ENCODE measurements around the gene PDE3A.

PDE3A gene

GRCh38 chr12:20463913-20464524 is 95.7 kb downstream of the PDE3A start:
- DNase-seq, result no peak

GRCh38 chr12:20469300-20469699 is 101.0 kb downstream of the PDE3A start:
- DNase-seq, result no peak

DNA sequence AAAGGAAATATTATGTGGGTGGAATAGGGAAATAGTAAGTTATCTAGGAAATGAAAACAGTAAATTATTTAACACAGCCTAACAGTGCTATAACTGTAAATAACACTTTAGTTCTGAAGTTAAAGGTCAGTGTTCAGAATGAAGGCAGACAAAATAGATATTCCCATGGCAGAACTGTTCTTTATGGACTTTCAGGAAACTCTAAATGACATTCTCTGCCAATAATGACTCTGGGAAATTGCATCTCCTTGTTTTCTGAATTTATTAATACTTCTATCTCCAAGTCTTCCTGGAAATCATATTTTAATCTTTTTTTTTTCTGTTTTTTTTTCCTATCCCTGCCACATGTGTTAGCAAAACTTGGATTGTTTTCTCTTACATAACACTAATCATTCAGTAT is 101.4 kb downstream of the PDE3A start:
- DNase-seq, result no peak

GRCh38 chr12:20472102-20472782 is 103.9 kb downstream of the PDE3A start:
- DNase-seq, result no peak

GRCh38 chr12:20473133-20473532 is 104.8 kb downstream of the PDE3A start:
- no peak for DNase-seq

- DNase-seq, result no peak
These were observed 105.7 kb downstream of the PDE3A start for GRCh38 chr12:20474016-20474415.

GRCh38 chr12:20474443-20474842 is 106.1 kb downstream of the PDE3A start:
- DNase-seq, result no peak

- no peak for DNase-seq
These were observed 107.2 kb downstream of the PDE3A start for GRCh38 chr12:20475542-20475941.

DNA sequence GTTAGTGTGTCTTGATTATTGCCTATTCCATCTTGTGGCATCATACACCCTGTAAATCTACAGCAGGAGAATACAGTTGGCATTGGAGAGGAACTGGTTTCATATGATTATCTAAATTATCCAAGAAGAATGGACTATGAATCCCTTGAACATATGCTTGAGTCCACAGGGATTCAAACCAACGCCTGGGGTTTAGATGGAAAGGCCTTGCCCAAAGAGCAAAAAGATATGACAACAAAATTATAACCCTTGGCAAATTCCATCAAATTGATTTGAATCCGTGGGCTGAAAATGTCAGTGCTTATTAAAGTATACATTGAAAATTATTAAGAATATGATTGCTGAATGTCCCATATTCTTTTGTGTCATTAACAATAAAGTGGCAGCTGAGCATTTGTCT is 108.2 kb downstream of the PDE3A start:
- DNase-seq, result no peak

GRCh38 chr12:20477255-20477654 is 108.9 kb downstream of the PDE3A start:
- DNase-seq, result no peak

- no peak for DNase-seq
These were observed 109.3 kb downstream of the PDE3A start for GRCh38 chr12:20477672-20478071.

- DNase-seq, result no peak
These were observed 114.2 kb downstream of the PDE3A start for GRCh38 chr12:20482491-20483054.

DNA sequence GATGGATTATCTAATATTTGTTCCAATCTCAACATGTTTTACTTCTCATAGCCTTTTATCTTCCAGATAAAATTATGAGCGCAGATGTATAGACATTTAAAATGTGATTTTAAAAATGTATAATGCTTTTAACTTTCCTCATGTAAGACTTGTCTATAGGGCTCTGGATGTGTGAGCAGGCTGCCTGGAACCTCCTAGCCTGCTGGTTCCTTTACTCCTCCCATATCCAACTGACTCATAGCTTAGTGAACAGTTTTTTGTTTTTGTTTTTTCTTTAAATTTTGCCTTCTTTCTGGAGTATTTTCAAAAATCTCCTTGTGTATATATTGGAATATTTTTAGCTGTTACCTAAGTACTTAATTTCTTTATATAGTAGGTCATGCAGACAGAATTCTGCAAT is 115.4 kb downstream of the PDE3A start:
- DNase-seq, result no peak

DNA sequence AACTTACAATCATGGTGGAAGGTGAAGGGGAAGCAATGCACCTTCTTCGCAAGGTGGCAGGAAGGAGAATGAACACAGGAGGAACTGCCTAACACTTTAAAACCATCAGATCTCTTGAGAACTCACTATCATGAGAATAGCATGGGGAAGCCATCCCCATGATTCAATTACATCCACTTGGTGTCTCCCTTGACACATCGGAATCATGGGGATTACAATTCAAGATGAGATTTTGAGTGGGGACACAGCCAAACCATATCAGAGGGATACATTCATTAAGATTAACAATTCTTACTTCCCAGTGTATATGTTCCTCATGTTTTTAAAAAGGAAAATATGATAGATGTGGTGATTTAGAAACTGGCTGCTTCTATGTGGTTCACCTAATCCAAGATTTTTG is 117.9 kb downstream of the PDE3A start:
- no peak for DNase-seq

GRCh38 chr12:20487519-20487918 is 119.2 kb downstream of the PDE3A start:
- no peak for DNase-seq

DNA sequence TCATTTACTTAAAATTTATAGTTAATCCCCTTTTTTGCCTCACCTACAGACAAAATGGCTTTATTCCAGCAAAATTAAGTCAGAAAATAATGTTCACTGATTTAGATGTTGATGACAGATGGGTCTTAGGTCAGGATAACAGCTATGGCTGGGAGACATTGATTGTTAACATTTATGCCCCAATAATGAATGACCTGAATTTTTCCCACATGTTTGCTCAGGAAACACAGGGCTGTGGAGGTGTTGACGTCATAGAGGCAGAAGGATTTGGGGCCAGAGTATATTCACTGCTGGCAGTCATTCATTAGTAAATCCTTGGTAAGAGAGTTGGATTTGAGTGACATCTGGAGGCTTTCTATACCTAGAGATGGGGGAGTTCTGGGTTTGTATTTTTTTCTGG is 121.3 kb downstream of the PDE3A start:
- DNase-seq, result no peak

GRCh38 chr12:20490213-20490612 is 121.9 kb downstream of the PDE3A start:
- DNase-seq, result no peak

- DNase-seq, result no peak
These were observed 123.0 kb downstream of the PDE3A start for GRCh38 chr12:20491290-20491689.

- DNase-seq, result no peak
These were observed 124.0 kb downstream of the PDE3A start for GRCh38 chr12:20492251-20492760.

- DNase-seq, result no peak
These were observed 125.6 kb downstream of the PDE3A start for GRCh38 chr12:20493934-20494333.

DNA sequence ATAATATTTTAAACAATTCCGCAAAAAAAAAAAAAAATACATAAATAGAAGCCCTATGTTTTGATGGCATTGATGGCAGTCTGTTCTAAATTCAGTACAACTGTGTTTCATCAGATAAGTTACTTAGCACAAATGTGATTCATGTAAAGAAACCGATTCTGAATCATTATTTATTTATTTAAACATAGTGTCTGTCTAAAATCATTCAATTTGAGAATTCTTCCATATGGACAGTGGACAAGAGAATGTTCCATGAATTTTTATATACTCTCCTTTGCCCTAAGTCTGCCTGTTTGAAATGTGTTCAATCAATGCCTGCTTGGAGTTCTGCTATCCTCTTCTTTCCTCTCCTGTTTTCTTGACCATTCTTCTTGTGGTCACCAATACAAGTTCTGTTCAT is 126.5 kb downstream of the PDE3A start:
- no peak for DNase-seq

GRCh38 chr12:20495997-20496396 is 127.7 kb downstream of the PDE3A start:
- DNase-seq, result no peak

DNA sequence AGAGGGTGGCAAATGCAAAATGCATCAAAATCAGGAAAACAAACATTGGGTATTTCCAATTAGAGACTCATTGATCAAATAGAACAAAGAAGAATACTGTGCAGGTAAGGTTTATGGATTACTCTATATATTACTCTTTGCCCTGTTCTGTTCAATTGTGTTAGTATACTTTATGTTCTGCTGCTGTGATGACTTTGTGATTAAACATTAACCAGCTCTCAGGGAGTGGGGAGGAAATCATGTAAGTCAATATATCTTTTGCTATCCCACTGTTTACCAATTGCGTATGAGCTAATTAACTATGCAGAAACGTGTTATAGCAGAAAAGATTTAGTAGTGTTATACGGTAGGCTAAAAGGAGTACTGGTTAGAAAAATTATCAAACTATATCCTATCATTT is 129.4 kb downstream of the PDE3A start:
- no peak for DNase-seq

- no peak for DNase-seq
These were observed 133.6 kb downstream of the PDE3A start for GRCh38 chr12:20501958-20502357.

GRCh38 chr12:20503858-20504257 is 135.5 kb downstream of the PDE3A start:
- DNase-seq, result no peak

All from amniotic stem cell (primary cell).